Measurements from ENCODE around the gene HES7. TPM values are rescaled to one million over a fixed set of nuclear protein-coding genes. Genes with fewer than 3 reads are reported as not detected.

The HES7 gene
- total RNA-seq, 1 experiment from 2014 or later = 0.61 TPM

DNA sequence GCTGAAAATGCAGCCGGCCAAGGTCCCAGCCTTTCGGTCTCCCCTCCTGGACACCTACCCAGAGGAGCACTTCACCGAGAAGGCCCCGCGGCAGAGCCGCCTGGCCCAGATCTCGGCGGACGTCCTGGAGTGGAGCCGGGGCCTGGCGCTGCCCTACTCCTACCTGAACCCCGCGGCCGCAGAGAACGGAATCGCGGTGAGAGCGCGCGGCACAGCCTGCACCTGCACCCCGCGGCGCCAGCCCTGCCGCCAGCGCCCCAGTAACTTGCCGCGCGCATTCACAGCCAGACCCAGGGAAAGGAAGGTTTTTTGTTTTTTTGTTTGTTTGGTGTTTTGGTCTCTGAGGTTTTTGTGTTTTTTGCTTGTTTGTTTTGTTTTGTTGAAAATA is 51.6 kb downstream of the HES7 start (continued):
- TF ChIP-seq, protein P1, sequence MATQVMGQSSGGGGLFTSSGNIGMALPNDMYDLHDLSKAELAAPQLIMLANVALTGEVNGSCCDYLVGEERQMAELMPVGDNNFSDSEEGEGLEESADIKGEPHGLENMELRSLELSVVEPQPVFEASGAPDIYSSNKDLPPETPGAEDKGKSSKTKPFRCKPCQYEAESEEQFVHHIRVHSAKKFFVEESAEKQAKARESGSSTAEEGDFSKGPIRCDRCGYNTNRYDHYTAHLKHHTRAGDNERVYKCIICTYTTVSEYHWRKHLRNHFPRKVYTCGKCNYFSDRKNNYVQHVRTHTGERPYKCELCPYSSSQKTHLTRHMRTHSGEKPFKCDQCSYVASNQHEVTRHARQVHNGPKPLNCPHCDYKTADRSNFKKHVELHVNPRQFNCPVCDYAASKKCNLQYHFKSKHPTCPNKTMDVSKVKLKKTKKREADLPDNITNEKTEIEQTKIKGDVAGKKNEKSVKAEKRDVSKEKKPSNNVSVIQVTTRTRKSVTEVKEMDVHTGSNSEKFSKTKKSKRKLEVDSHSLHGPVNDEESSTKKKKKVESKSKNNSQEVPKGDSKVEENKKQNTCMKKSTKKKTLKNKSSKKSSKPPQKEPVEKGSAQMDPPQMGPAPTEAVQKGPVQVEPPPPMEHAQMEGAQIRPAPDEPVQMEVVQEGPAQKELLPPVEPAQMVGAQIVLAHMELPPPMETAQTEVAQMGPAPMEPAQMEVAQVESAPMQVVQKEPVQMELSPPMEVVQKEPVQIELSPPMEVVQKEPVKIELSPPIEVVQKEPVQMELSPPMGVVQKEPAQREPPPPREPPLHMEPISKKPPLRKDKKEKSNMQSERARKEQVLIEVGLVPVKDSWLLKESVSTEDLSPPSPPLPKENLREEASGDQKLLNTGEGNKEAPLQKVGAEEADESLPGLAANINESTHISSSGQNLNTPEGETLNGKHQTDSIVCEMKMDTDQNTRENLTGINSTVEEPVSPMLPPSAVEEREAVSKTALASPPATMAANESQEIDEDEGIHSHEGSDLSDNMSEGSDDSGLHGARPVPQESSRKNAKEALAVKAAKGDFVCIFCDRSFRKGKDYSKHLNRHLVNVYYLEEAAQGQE (IDR thresholded peaks at IDR 0.05; ENCODE audit: low read depth) = no peak
- TF ChIP-seq SP1 (IDR thresholded peaks at IDR 0.05; ENCODE audit: low read depth) (no peak), CTCF (IDR thresholded peaks at IDR 0.05 in 2 of 3, conservative IDR thresholded peaks at IDR 0.05 in 1 of 3; ENCODE audit: borderline replicate concordance in 1 of 3, insufficient read depth in 1 of 3, low read depth in 2 of 3, low read length in 2 of 3) (no peak)

DNA sequence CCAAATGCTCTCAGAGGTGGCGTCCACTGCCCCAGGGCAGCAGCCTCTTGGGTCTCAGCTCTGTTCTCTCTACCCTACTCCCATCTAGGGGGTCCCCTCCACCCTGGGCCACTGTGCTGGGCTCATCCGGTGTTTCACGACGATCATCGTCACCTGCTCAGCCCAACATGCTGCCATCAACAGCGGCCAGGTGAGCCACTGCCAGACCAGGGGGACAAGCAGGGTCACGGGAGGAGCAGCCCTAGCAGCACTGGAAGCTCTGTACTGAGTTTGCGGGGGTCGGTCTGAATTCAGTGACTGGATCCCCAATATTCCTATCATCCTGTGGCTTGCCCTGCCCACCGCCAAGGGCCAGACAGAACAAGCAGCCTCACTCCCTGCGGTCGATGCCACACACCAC is 52.4 kb downstream of the HES7 start:
- H3K4me3 ChIP-seq (replicated peaks in 1 of 2; ENCODE audit: low read depth in 1 of 2, low read length in 2 of 2) = no peak overlapping the region
- RAD21 ChIA-PET (ENCODE audit: low non-redundant PET in 1 of 2, low total read pairs in 2 of 2, uncharacterized antibody in 2 of 2, unreplicated experiment in 2 of 2) = no interaction called here
- H3K4me2 ChIP-seq (ENCODE audit: low read length) = no peak overlapping the region
- no peak for TF ChIP-seq SRF (IDR thresholded peaks at IDR 0.05; ENCODE audit: low read depth)
- TF ChIP-seq POLR2AphosphoS5 (IDR thresholded peaks at IDR 0.05; ENCODE audit: low read depth, low read length) = no peak
- TF ChIP-seq FOSL1 (IDR thresholded peaks at IDR 0.05; ENCODE audit: low read depth) = no peak
- no peak for TF ChIP-seq EZH2phosphoT487 (IDR thresholded peaks at IDR 0.05; ENCODE audit: borderline replicate concordance)
- no peak for TF ChIP-seq EGR1 (IDR thresholded peaks at IDR 0.05; ENCODE audit: low read depth)
- TF ChIP-seq, protein P1 (IDR thresholded peaks at IDR 0.05; ENCODE audit: low read depth) = no peak
- no peak for TF ChIP-seq ZNF274 (IDR thresholded peaks at IDR 0.05; ENCODE audit: low read depth, low read length)
- no peak for TF ChIP-seq ATF3 (IDR thresholded peaks at IDR 0.05)
- no peak for TF ChIP-seq YY1 (IDR thresholded peaks at IDR 0.05; ENCODE audit: extremely low read depth, insufficient replicate concordance, low read depth, low read length)
- TF ChIP-seq ZFX (IDR thresholded peaks at IDR 0.05) = no peak
- TF ChIP-seq RAD21 (IDR thresholded peaks at IDR 0.05; ENCODE audit: low read depth) = no peak
- H3K27ac ChIP-seq (ENCODE audit: low read depth, low read length) = no peak overlapping the region
- ATAC-seq (no peak), DNase-seq (ENCODE audit: low read depth, low spot score) (no peak)
- CTCF ChIA-PET = interaction anchor here (0.7 kb wide), 1 partner anchor 11 kb away, joined by 3 read pairs; no protein-coding TSS in a partner anchor
- no peak overlapping the region for H3K9ac ChIP-seq (ENCODE audit: low read length)
- no peaks in the 10 kb centered on the region for H3K9me3 ChIP-seq (ENCODE audit: control insufficient read depth in 1 of 2, insufficient read depth in 1 of 2, low read depth in 1 of 2, low read length in 2 of 2)
- H3K4me1 ChIP-seq (ENCODE audit: control insufficient read depth in 1 of 2, insufficient read depth in 2 of 2, low read length in 2 of 2) = peaks cover 0 to 14% of the 10 kb centered on the region in 2 experiments; a peak in 1 of 4 replicates
- no peak overlapping the region for H2AFZ ChIP-seq (ENCODE audit: low read depth, low read length, poor library complexity, severe bottlenecking)
- intact Hi-C loops (cut with micrococcal nuclease) = no loop called here
- POLR2A ChIA-PET = no interaction called here
- no peaks in the 10 kb centered on the region for H3K36me3 ChIP-seq (ENCODE audit: control insufficient read depth in 1 of 2, insufficient read depth in 2 of 2, low read length in 2 of 2)
- BruUV-seq (replicated peaks) = no TSS peak
- H3K27me3 ChIP-seq (ENCODE audit: insufficient read depth, low read length) = peaks cover 4% of the 10 kb centered on the region; the same call in 1 of the 2 replicates
- no peaks in the 10 kb centered on the region for H3K9me2 ChIP-seq (ENCODE audit: insufficient read depth)
- no peaks in the 10 kb centered on the region for H3K79me2 ChIP-seq (ENCODE audit: insufficient read depth, low read length)
- no peaks in the 10 kb centered on the region for H4K20me1 ChIP-seq (ENCODE audit: insufficient read depth)
